Measurements from ENCODE around the gene RIPPLY2. TPM values are rescaled to one million over a fixed set of nuclear protein-coding genes. Genes with fewer than 3 reads are reported as not detected.
A peak's percentile ranks its signal among the peaks of the same experiment; 100 is the strongest.

Gene RIPPLY2
- total and polyA plus RNA-seq, 2 donors (not counting 3 experiments of a cell fraction or from before 2014, with no cell fraction given), result 0.25 to 0.53 TPM

GRCh38 chr6:83860359-83860755 is 7.2 kb downstream of the RIPPLY2 start:
- peak overlapping the region; percentile 74 for H2AFZ ChIP-seq (ENCODE audit: low read depth, low read length)
- dilution Hi-C loops (cut with MboI; ENCODE audit: extremely low pct_ligation_motif_present, low sequenced_read_pairs), result no loop called here
- peaks cover 0 to 6% of the 10 kb centered on the region in 2 experiments for H3K27me3 ChIP-seq (ENCODE audit: control insufficient read depth in 2 of 2, insufficient read depth in 2 of 2, low read length in 2 of 2)
- H3K36me3 ChIP-seq (ENCODE audit: control insufficient read depth in 2 of 2, extremely low read depth in 1 of 2, insufficient read depth in 2 of 2, low read length in 2 of 2), result no peaks in the 10 kb centered on the region
- no peaks in the 10 kb centered on the region for H3K9me3 ChIP-seq (replicated peaks; ENCODE audit: control insufficient read depth, insufficient read depth, low read length)
- no peaks in the 10 kb centered on the region for H3K9me1 ChIP-seq (replicated peaks; ENCODE audit: control insufficient read depth, extremely low read depth, insufficient read depth, low read length)
- H3K79me2 ChIP-seq (ENCODE audit: control insufficient read depth, insufficient read depth, low read length), result peaks cover 6% of the 10 kb centered on the region
- no peak for TF ChIP-seq GATA2 (IDR thresholded peaks at IDR 0.05; ENCODE audit: insufficient read depth, insufficient read length, low read depth, low read length)
- no peak for TF ChIP-seq POLR2A (IDR thresholded peaks at IDR 0.05; ENCODE audit: low read depth, low read length)
- TF ChIP-seq CTCF (IDR thresholded peaks at IDR 0.05; ENCODE audit: extremely low read depth in 1 of 2, insufficient read depth in 1 of 2, low read depth in 1 of 2, low read length in 2 of 2), result no peak
- no peak for TF ChIP-seq EZH2 (IDR thresholded peaks at IDR 0.05; ENCODE audit: borderline replicate concordance, low read depth, low read length, severe bottlenecking)
- no peak for TF ChIP-seq JUN (IDR thresholded peaks at IDR 0.05; ENCODE audit: borderline replicate concordance, insufficient read depth, insufficient read length, low read depth)
- no peak for TF ChIP-seq FOS (IDR thresholded peaks at IDR 0.05; ENCODE audit: borderline replicate concordance, insufficient read depth, low read length)
- H3K9ac ChIP-seq (replicated peaks; ENCODE audit: extremely low read depth, insufficient read depth, low read length), result peak overlapping the region; percentile 43
- intact Hi-C loops (cut with micrococcal nuclease), result no loop called here
- peak overlapping the region; percentile 87 for H3K4me2 ChIP-seq (ENCODE audit: insufficient read depth, low read length)
- peaks cover 8% of the 10 kb centered on the region for H3K4me1 ChIP-seq (ENCODE audit: control insufficient read depth, extremely low read depth, insufficient read depth, low read length)
- no peaks in the 10 kb centered on the region for H4K20me1 ChIP-seq (replicated peaks; ENCODE audit: control insufficient read depth, extremely low read depth, insufficient read depth, low read length)
- ChIA-PET CTCF (interaction anchor here (0.6 to 1.8 kb wide), 9 partner anchors 10 to 1107 kb away, joined by 3 to 18 read pairs (median 4); partner anchors contain the start of gene CEP162), POLR2A (no interaction called here)
- no peak for FAIRE-seq
- H3K27ac ChIP-seq (ENCODE audit: insufficient read depth, low read depth, low read length), result no peak overlapping the region
- DNase-seq (ENCODE audit: low read depth, low spot score), result no peak
- BruUV-seq (replicated peaks), result no TSS peak
- H3K4me3 ChIP-seq (replicated peaks in 1 of 3; ENCODE audit: insufficient read depth in 1 of 3, low read depth in 1 of 3, low read length in 3 of 3), result peak overlapping the region in 2 of 3 experiments; percentile 79 to 85
